CD14-positive monocyte (primary cell): ENCODE measurements around the gene PCDHGB7. TPM values are rescaled to one million over a fixed set of nuclear protein-coding genes. Genes with fewer than 3 reads are reported as not detected.

Source experiments
- DNase-seq, 3 donors: peaks; one replicate each; pipeline ENCODE4 v3.0.0-alpha.2; 2011 to 2022
- H2AFZ ChIP-seq: 2 replicates; pipeline ENCODE4 v1.6.0; 2012; ENCODE audit warnings: mild to moderate bottlenecking, low read depth, low read length, inconsistent platforms; ENCODE audit not compliant: insufficient read depth, poor library complexity, severe bottlenecking
- H3K27ac ChIP-seq, 2 donors: 1 replicate in 1 of 2; 2 replicates in 1 of 2; pipeline ENCODE4 v1.5.1; 2012 to 2013; ENCODE audit warnings: low read length in 2 of 2, control low read depth in 1 of 2, inconsistent platforms in 1 of 2, low read depth in 1 of 2, mild to moderate bottlenecking in 1 of 2
- H3K27me3 ChIP-seq, 2 donors: one replicate each; pipeline versions ENCODE4 v1.6.0 to v1.6.1; 2011 to 2013; ENCODE audit warnings: low read length in 2 of 2; ENCODE audit not compliant: control insufficient read depth in 2 of 2, insufficient read depth in 2 of 2
- H3K36me3 ChIP-seq, 2 donors: replicated peaks in 1 of 2; 1 replicate in 1 of 2; 2 replicates in 1 of 2; pipeline versions ENCODE4 v1.5.1 to v1.6.1; 2012 to 2013; ENCODE audit warnings: low read length in 2 of 2, control low read depth in 1 of 2, inconsistent platforms in 1 of 2, mild to moderate bottlenecking in 1 of 2; ENCODE audit not compliant: insufficient read depth in 2 of 2, control insufficient read depth in 1 of 2
- H3K4me1 ChIP-seq, 2 donors: 1 replicate in 1 of 2; 2 replicates in 1 of 2; pipeline versions ENCODE4 v1.5.1 to v1.6.1; 2012 to 2013; ENCODE audit warnings: low read length in 2 of 2, control low read depth in 1 of 2, inconsistent platforms in 1 of 2, mild to moderate bottlenecking in 1 of 2, moderate library complexity in 1 of 2; ENCODE audit not compliant: insufficient read depth in 2 of 2, control insufficient read depth in 1 of 2
- H3K4me2 ChIP-seq: replicated peaks from 2 replicates; pipeline ENCODE3; 2012; ENCODE audit warnings: low read length, moderate library complexity, mild to moderate bottlenecking; ENCODE audit not compliant: poor library complexity, severe bottlenecking; ENCODE audit errors: extremely low read depth
- H3K4me3 ChIP-seq, 3 experiments: fragments of 200-600 bp in 1 of 3; sonication (generic) in 1 of 3; replicated peaks in 1 of 3; 1 replicate in 2 of 3; 2 replicates in 1 of 3; pipeline ENCODE4 v1.5.1; 2011 to 2013; ENCODE audit warnings: low read length in 3 of 3, mild to moderate bottlenecking in 3 of 3, control low read depth in 2 of 3, low read depth in 2 of 3, inconsistent platforms in 1 of 3, moderate library complexity in 1 of 3
- H3K79me2 ChIP-seq: 2 replicates; pipeline ENCODE4 v1.6.0; 2012; ENCODE audit warnings: mild to moderate bottlenecking, control low read depth, inconsistent platforms, low read length, moderate library complexity; ENCODE audit not compliant: insufficient read depth
- H3K9ac ChIP-seq: 2 replicates; pipeline ENCODE4 v1.6.0; 2017; ENCODE audit warnings: low read length, mild to moderate bottlenecking; ENCODE audit not compliant: insufficient read depth, poor library complexity, severe bottlenecking
- H3K9me3 ChIP-seq, 2 donors: replicated peaks in 1 of 2; 1 replicate in 1 of 2; 2 replicates in 1 of 2; pipeline versions ENCODE4 v1.5.1 to v1.6.1; 2012 to 2013; ENCODE audit warnings: low read length in 2 of 2, control low read depth in 1 of 2; ENCODE audit not compliant: control insufficient read depth in 1 of 2, insufficient read depth in 1 of 2
- H4K20me1 ChIP-seq: 2 replicates; pipeline ENCODE4 v1.6.0; 2012; ENCODE audit warnings: mild to moderate bottlenecking, low read length, control low read depth, moderate library complexity; ENCODE audit not compliant: insufficient read depth
- H3K27ac Mint-ChIP-seq, 7 donors: one replicate each; pipeline ENCODE4 v1.8.0; 2020; ENCODE audit warnings: mild to moderate bottlenecking in 7 of 7, mixed read lengths in 7 of 7, moderate library complexity in 6 of 7, inconsistent platforms in 2 of 7
- H3K27me3 Mint-ChIP-seq, 3 donors: one replicate each; pipeline ENCODE4 v1.8.0; 2021 to 2022; ENCODE audit warnings: low read depth in 3 of 3, mild to moderate bottlenecking in 3 of 3, mixed read lengths in 3 of 3, moderate library complexity in 3 of 3, inconsistent platforms in 1 of 3
- H3K36me3 Mint-ChIP-seq, 2 donors: one replicate each; pipeline ENCODE4 v1.8.0; 2020; ENCODE audit warnings: mixed read lengths in 2 of 2, inconsistent platforms in 1 of 2, mild to moderate bottlenecking in 1 of 2
- H3K4me1 Mint-ChIP-seq: one replicate; pipeline ENCODE4 v1.8.0; 2020; ENCODE audit warnings: mild to moderate bottlenecking, mixed read lengths
- H3K4me3 Mint-ChIP-seq, 2 donors: one replicate each; pipeline ENCODE4 v1.8.0; 2020; ENCODE audit warnings: mild to moderate bottlenecking in 2 of 2, mixed read lengths in 2 of 2, moderate library complexity in 1 of 2
- H3K9me3 Mint-ChIP-seq, 7 donors: one replicate each; pipeline ENCODE4 v1.8.0; 2020 to 2022; ENCODE audit warnings: mixed read lengths in 7 of 7, mild to moderate bottlenecking in 6 of 7, moderate library complexity in 6 of 7, inconsistent platforms in 2 of 7
- WGBS: methylation state at CpG from one replicate; pipeline ENCODE4 v1.1.5; 2013; ENCODE audit warnings: missing lambda C conversion rate; ENCODE audit not compliant: insufficient coverage; 5-methylcytosine and 5-hydroxymethylcytosine counted together
- intact Hi-C, 2 donors: fragments of 100-400 bp; cut with micrococcal nuclease; formaldehyde crosslinking; loops; one replicate each; pipeline versions ENCODE4 v1.15.0 to v1.15.1; 2023
- polyA plus RNA-seq, 3 donors: library from polyadenylated mRNA; depleted of rRNA in 1 of 3; unstranded in 2 of 3; stranded (reverse) in 1 of 3; fragments of 300-500 nt in 2 of 3; fragments of >200 nt in 1 of 3; fragmentation: Illumina TruSeq in 2 of 3; gene quantifications; 1 replicate in 2 of 3; 2 replicates in 1 of 3; pipeline ENCODE4 v1.2.3, GENCODE V29; 2012 to 2021
- TF ChIP-seq, protein P1 (sequence below): fragments of 200-600 bp; IDR thresholded peaks from one replicate; pipeline ENCODE4 v1.8.0; 2022; ENCODE audit warnings: antibody characterized with exemption, mild to moderate bottlenecking

Gene PCDHGB7
- polyA plus RNA-seq, 3 donors: 0.04 TPM; not detected in 2

DNA sequence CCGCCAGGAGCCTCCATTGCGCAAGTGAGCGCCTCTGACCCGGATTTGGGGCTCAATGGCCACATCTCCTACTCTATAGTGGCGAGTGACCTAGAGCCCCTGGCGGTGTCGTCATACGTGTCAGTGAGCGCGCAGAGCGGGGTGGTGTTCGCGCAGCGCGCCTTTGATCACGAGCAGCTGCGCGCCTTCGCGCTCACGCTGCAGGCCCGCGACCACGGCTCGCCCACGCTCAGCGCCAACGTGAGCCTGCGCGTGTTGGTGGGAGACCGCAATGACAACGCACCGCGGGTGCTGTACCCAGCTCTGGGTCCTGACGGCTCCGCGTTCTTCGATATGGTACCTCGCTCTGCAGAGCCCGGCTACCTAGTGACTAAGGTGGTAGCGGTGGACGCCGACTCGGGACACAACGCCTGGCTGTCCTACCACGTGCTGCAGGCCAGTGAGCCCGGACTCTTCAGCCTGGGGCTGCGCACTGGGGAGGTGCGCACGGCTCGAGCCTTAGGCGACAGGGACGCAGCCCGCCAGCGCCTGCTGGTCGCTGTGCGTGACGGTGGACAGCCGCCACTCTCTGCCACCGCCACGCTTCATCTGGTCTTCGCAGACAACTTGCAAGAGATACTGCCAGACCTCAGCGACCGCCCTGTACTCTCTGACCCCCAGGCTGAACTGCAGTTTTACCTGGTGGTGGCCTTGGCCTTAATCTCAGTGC lies 7.7 kb upstream of the PCDHGB7 start:
- no peak overlapping the region for H3K4me3 ChIP-seq
- H3K79me2 ChIP-seq: no peaks in the 10 kb centered on the region
- Mint-ChIP-seq H3K4me1 (peaks cover 18% of the 10 kb centered on the region), H3K9me3 (peaks cover 21 to 68% (median 53%) of the 10 kb centered on the region in 7 donors), H3K4me3 (peak overlapping the region in 1 of 2 donors; percentile 92), H3K36me3 (peaks cover 15 to 16% of the 10 kb centered on the region in 2 donors), H3K27me3 (peaks cover 76 to 95% (median 91%) of the 10 kb centered on the region in 3 donors), H3K27ac (no peak overlapping the region)
- H3K9ac ChIP-seq: no peak overlapping the region
- H3K4me2 ChIP-seq: no peak overlapping the region
- peaks cover 32 to 56% of the 10 kb centered on the region in 2 donors for H3K9me3 ChIP-seq
- intact Hi-C loops: loop anchor here (5.0 kb wide), 2 partner anchors 113 to 153 kb away; no protein-coding TSS in a partner anchor
- 30% methylated on average over 60 of the region's 64 CpGs for WGBS
- no peaks in the 10 kb centered on the region for H4K20me1 ChIP-seq
- no peak overlapping the region for H2AFZ ChIP-seq
- H3K27me3 ChIP-seq: peaks cover 77 to 98% of the 10 kb centered on the region in 2 donors
- peaks cover 11 to 17% of the 10 kb centered on the region in 2 donors for H3K4me1 ChIP-seq
- H3K36me3 ChIP-seq: no peaks in the 10 kb centered on the region
- TF ChIP-seq, protein P1, sequence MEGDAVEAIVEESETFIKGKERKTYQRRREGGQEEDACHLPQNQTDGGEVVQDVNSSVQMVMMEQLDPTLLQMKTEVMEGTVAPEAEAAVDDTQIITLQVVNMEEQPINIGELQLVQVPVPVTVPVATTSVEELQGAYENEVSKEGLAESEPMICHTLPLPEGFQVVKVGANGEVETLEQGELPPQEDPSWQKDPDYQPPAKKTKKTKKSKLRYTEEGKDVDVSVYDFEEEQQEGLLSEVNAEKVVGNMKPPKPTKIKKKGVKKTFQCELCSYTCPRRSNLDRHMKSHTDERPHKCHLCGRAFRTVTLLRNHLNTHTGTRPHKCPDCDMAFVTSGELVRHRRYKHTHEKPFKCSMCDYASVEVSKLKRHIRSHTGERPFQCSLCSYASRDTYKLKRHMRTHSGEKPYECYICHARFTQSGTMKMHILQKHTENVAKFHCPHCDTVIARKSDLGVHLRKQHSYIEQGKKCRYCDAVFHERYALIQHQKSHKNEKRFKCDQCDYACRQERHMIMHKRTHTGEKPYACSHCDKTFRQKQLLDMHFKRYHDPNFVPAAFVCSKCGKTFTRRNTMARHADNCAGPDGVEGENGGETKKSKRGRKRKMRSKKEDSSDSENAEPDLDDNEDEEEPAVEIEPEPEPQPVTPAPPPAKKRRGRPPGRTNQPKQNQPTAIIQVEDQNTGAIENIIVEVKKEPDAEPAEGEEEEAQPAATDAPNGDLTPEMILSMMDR: no peak
- DNase-seq: no peak
- no peak overlapping the region for H3K27ac ChIP-seq

DNA sequence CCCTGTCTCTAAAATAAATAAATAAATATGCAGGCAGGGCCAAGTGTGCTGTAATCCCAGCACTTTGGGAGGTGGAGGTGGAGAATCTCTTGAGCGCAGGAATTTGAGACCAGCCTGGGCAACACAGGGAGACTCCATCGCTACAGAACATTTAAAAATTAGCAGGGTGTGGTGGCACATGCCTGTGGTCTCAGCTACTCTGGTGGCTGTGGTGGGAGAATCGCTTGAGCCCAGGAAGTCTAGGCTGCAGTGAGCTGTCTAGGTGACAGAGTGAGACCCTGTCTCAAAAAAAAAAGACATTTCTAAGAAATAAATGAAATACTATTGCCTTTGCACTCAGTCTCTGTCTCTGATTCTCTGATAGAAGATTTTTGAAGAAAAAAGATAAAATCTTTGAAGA lies 5.9 kb upstream of the PCDHGB7 start:
- no peak overlapping the region for H2AFZ ChIP-seq
- no peaks in the 10 kb centered on the region for H4K20me1 ChIP-seq
- no peak overlapping the region for H3K4me2 ChIP-seq
- H3K4me3 ChIP-seq: no peak overlapping the region
- no peak overlapping the region for H3K27ac ChIP-seq
- Mint-ChIP-seq H3K9me3 (peaks cover 21 to 64% (median 49%) of the 10 kb centered on the region in 7 donors), H3K4me1 (peaks cover 22% of the 10 kb centered on the region), H3K27ac (no peak overlapping the region), H3K27me3 (peaks cover 82 to 93% (median 87%) of the 10 kb centered on the region in 3 donors), H3K36me3 (peaks cover 18 to 21% of the 10 kb centered on the region in 2 donors), H3K4me3 (peak overlapping the region in 1 of 2 donors; percentile 35)
- H3K36me3 ChIP-seq: no peaks in the 10 kb centered on the region
- intact Hi-C loops: loop anchor here (5.0 kb wide), 2 partner anchors 111 to 151 kb away; no protein-coding TSS in a partner anchor
- H3K9me3 ChIP-seq: peaks cover 32 to 60% of the 10 kb centered on the region in 2 donors
- peaks cover 83 to 100% of the 10 kb centered on the region in 2 donors for H3K27me3 ChIP-seq
- DNase-seq: no peak
- peaks cover 11 to 17% of the 10 kb centered on the region in 2 donors for H3K4me1 ChIP-seq
- TF ChIP-seq, protein P1: no peak
- WGBS: 94% methylated on average over 2 of the region's 3 CpGs
- H3K9ac ChIP-seq: no peak overlapping the region
- no peaks in the 10 kb centered on the region for H3K79me2 ChIP-seq
